ENCODE measurements around the gene PSMB5.

The PSMB5 gene

GRCh38 chr14:22982477-22983245 is 52.0 kb downstream of the PSMB5 start, which contains the start of gene AJUBA (continued):
- TF ChIP-seq ZNF558 (tag by site-specific recombination; IDR thresholded peaks at IDR 0.05), result peak; percentile 70
- no peak for TF ChIP-seq ZNF514 (tag by site-specific recombination; IDR thresholded peaks at IDR 0.05)
- TF ChIP-seq ZSCAN5A (tag by site-specific recombination; IDR thresholded peaks at IDR 0.05), result peak; percentile 99
- TF ChIP-seq ZBTB17 (tag by site-specific recombination; IDR thresholded peaks at IDR 0.05), result peak; percentile 94
- peak; percentile 95 for TF ChIP-seq PRDM10 (tag by site-specific recombination; IDR thresholded peaks at IDR 0.05)
- TF ChIP-seq ZNF280C (tag by site-specific recombination; IDR thresholded peaks at IDR 0.05), result no peak
- peak; percentile 81 for TF ChIP-seq ZSCAN4 (tag by site-specific recombination; IDR thresholded peaks at IDR 0.05)
- no peak for TF ChIP-seq BCL6B (tag by site-specific recombination; IDR thresholded peaks at IDR 0.05)
- peak; percentile 65; the same call in 1 of the 2 replicates for TF ChIP-seq SCRT2 (tag by site-specific recombination; IDR thresholded peaks at IDR 0.05)
- no peak for TF ChIP-seq ZNF404 (tag by site-specific recombination; IDR thresholded peaks at IDR 0.05)
- peak; percentile 98; the same call in 1 of the 2 replicates for TF ChIP-seq PRDM2 (tag by site-specific recombination; IDR thresholded peaks at IDR 0.05; ENCODE audit: borderline replicate concordance)
- peak; percentile 92 for TF ChIP-seq ZSCAN30 (tag by site-specific recombination; IDR thresholded peaks at IDR 0.05)
- peak; percentile 96 for TF ChIP-seq ZBTB48 (tag by site-specific recombination; IDR thresholded peaks at IDR 0.05)
- peak; percentile 41; the same call in 1 of the 2 replicates for TF ChIP-seq ZNF133 (tag by site-specific recombination; IDR thresholded peaks at IDR 0.05)
- no peak for TF ChIP-seq ZNF175 (tag by site-specific recombination; IDR thresholded peaks at IDR 0.05)
- peak; percentile 89 for TF ChIP-seq ZNF121 (tag by site-specific recombination; IDR thresholded peaks at IDR 0.05)
- no peak; the same call in 1 of the 2 replicates for TF ChIP-seq ZFP37 (tag by site-specific recombination; IDR thresholded peaks at IDR 0.05)
- TF ChIP-seq ZNF221 (tag by site-specific recombination; IDR thresholded peaks at IDR 0.05; ENCODE audit: borderline replicate concordance), result no peak
- peak; percentile 79; the same call in 1 of the 2 replicates for TF ChIP-seq CTCF (tag by site-specific recombination; IDR thresholded peaks at IDR 0.05)
- TF ChIP-seq ZNF23 (tag by site-specific recombination; IDR thresholded peaks at IDR 0.05; ENCODE audit: borderline replicate concordance), result peak; percentile 29; the same call in 1 of the 2 replicates

All from HEK293 (cell line).